OCI-LY1 (cell line): ENCODE data around the gene GLRA2.

Source experiments
- H2AFZ ChIP-seq: fragments of 200-600 bp; sonication (generic), shearing (Covaris generic); 2 replicates; pipeline ENCODE4 v1.6.0; 2014; ENCODE audit warnings: antibody characterized with exemption, mild to moderate bottlenecking, low read length
- H3F3A ChIP-seq: fragments of 200-600 bp; sonication (generic), shearing (Covaris generic); 2 replicates; pipeline ENCODE4 v1.6.0; 2014; ENCODE audit warnings: mild to moderate bottlenecking, antibody characterized with exemption, low read length, moderate library complexity; ENCODE audit not compliant: insufficient read depth
- H3K27ac ChIP-seq: fragments of 200-600 bp; sonication (generic); 2 replicates; pipeline ENCODE4 v1.5.1; 2014; ENCODE audit warnings: low read length, mixed run types, mild to moderate bottlenecking, low read depth; ENCODE audit not compliant: poor library complexity, severe bottlenecking
- H3K27me3 ChIP-seq: fragments of 200-600 bp; sonication (generic); 2 replicates; pipeline ENCODE4 v1.6.0; 2014; ENCODE audit warnings: antibody characterized with exemption, mild to moderate bottlenecking, low read length, moderate library complexity; ENCODE audit not compliant: insufficient read depth
- H3K36me3 ChIP-seq: fragments of 200-600 bp; sonication (generic); 2 replicates; pipeline ENCODE4 v1.6.1; 2014; ENCODE audit warnings: mild to moderate bottlenecking, antibody characterized with exemption, low read length, moderate library complexity, mixed read lengths; ENCODE audit not compliant: insufficient read depth
- H3K4me1 ChIP-seq: fragments of 200-600 bp; sonication (generic); 2 replicates; pipeline ENCODE4 v1.5.1; 2014; ENCODE audit warnings: mild to moderate bottlenecking, low read length, moderate library complexity; ENCODE audit not compliant: insufficient read depth, severe bottlenecking
- H3K4me2 ChIP-seq: fragments of 200-600 bp; sonication (generic), shearing (Covaris generic); 2 replicates; pipeline ENCODE4 v1.6.1; 2014; ENCODE audit warnings: low read length
- H3K4me3 ChIP-seq: fragments of 200-600 bp; sonication (generic); 2 replicates; pipeline ENCODE4 v1.5.1; 2014; ENCODE audit warnings: low read length, low read depth, mild to moderate bottlenecking, mixed read lengths; ENCODE audit not compliant: poor library complexity, severe bottlenecking
- H3K79me2 ChIP-seq: fragments of 200-600 bp; shearing (Covaris generic); 2 replicates; pipeline ENCODE4 v1.6.1; 2016; ENCODE audit warnings: mixed run types, low read length, mixed read lengths; ENCODE audit not compliant: insufficient read depth
- H3K9ac ChIP-seq: fragments of 200-600 bp; sonication (generic), shearing (Covaris generic); 2 replicates; pipeline ENCODE4 v1.6.1; 2014; ENCODE audit warnings: mild to moderate bottlenecking, low read length, mixed read lengths
- H3K9me2 ChIP-seq: fragments of 200-600 bp; sonication (generic), shearing (Covaris generic); 2 replicates; pipeline ENCODE4 v1.6.1; 2014; ENCODE audit warnings: low read depth, mild to moderate bottlenecking, low read length, mixed read lengths
- H3K9me3 ChIP-seq: fragments of 200-600 bp; shearing (Covaris generic); 2 replicates; pipeline ENCODE4 v1.6.1; 2014; ENCODE audit warnings: low read length, mixed read lengths
- H4K20me1 ChIP-seq: fragments of 200-600 bp; sonication (generic), shearing (Covaris generic); 2 replicates; pipeline ENCODE4 v1.6.0; 2016; ENCODE audit warnings: mild to moderate bottlenecking, low read length; ENCODE audit not compliant: insufficient read depth
- CTCF ChIP-seq: fragments of 200-600 bp; sonication (generic), shearing (Covaris generic); IDR thresholded peaks from 2 replicates; pipeline ENCODE4 v1.5.1; 2017; ENCODE audit warnings: mild to moderate bottlenecking, antibody characterized with exemption, low read length, moderate library complexity, mixed read lengths
- EZH2 ChIP-seq: fragments of 200-600 bp; sonication (generic), shearing (Covaris generic); IDR thresholded peaks from 2 replicates; pipeline ENCODE4 v1.8.0; 2017; ENCODE audit warnings: borderline replicate concordance, mixed run types, mild to moderate bottlenecking, antibody characterized with exemption, low read length, moderate library complexity, mixed read lengths

Gene GLRA2

DNA sequence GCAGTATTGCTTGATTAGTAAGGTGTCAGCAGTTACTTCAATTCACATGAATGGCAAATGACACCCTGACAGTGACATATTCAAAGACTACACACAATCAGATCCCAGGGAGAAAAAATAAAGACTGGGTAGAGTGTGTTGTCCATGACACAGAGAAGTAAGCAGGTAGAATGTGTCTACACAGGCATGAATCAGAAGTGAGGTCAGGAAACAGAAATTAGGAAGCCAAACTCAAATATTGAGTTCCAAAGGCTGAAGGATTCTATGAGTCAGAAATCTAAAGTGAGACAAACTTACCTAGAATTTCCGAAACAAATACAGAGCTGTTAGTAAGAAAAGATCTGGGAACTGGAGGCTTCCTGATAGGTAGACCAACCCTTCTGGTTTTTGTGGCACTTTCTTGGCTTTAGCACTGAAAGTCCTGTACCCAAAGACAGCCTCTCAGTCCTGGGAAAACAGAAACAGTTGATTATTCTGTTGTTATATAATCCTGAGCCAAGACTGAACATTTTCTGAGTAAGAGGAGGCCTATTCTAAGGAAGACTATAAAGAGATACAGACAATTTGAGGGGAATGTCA, 24.3 kb upstream of the GLRA2 start:
- H3K4me2 ChIP-seq, result no peak overlapping the region
- H3K9me3 ChIP-seq, result no peaks in the 10 kb centered on the region
- no peaks in the 10 kb centered on the region for H3K27me3 ChIP-seq
- H3K9ac ChIP-seq, result no peak overlapping the region
- no peak overlapping the region for H2AFZ ChIP-seq
- H3K36me3 ChIP-seq, result no peaks in the 10 kb centered on the region
- H3K4me3 ChIP-seq, result no peak overlapping the region
- no peaks in the 10 kb centered on the region for H3K79me2 ChIP-seq
- TF ChIP-seq CTCF (no peak), EZH2 (no peak)
- no peaks in the 10 kb centered on the region for H4K20me1 ChIP-seq
- no peak overlapping the region for H3K27ac ChIP-seq
- H3K9me2 ChIP-seq, result no peaks in the 10 kb centered on the region
- no peaks in the 10 kb centered on the region for H3K4me1 ChIP-seq
- no peaks in the 10 kb centered on the region for H3F3A ChIP-seq

DNA sequence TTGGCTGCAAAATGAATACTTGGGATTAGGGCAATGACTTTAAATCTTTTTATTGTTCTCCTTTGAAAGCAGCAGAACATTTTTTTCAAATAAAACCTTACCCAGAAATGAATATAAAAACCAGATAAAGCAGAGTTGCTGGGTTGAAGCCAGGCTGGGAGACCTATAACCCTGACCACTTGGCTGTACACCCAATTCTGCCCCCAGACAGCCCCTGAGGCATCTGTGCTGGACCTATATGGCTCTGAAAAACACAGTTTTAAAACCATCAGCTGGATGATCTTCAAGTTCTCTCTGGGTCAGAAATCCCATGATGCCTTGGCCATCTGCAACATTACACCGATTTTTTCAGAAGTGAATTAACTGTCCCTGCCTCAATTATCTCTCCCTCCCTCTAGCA, 23.7 kb upstream of the GLRA2 start:
- Histone ChIP-seq H3K27me3 (no peaks in the 10 kb centered on the region), H3K79me2 (no peaks in the 10 kb centered on the region), H3K4me1 (no peaks in the 10 kb centered on the region), H3K9me3 (no peaks in the 10 kb centered on the region), H3K36me3 (no peaks in the 10 kb centered on the region), H3K4me3 (no peak overlapping the region), H3F3A (no peaks in the 10 kb centered on the region), H3K9me2 (no peaks in the 10 kb centered on the region), H4K20me1 (no peaks in the 10 kb centered on the region), H3K27ac (no peak overlapping the region), H3K4me2 (no peak overlapping the region), H3K9ac (no peak overlapping the region), H2AFZ (no peak overlapping the region)
- TF ChIP-seq EZH2, result no peak
- TF ChIP-seq CTCF, result no peak

GRCh38 chrX:14506866-14507265, 22.5 kb upstream of the GLRA2 start:
- no peaks in the 10 kb centered on the region for H3K79me2 ChIP-seq

More at GRCh38 chrX:14506866-14507265, 22.5 kb upstream of the GLRA2 start:
- H3K9me3 ChIP-seq, result no peaks in the 10 kb centered on the region
- no peak overlapping the region for H2AFZ ChIP-seq
- H3K4me3 ChIP-seq, result no peak overlapping the region
- no peaks in the 10 kb centered on the region for H3K9me2 ChIP-seq
- H3F3A ChIP-seq, result no peaks in the 10 kb centered on the region
- no peak overlapping the region for H3K9ac ChIP-seq
- no peaks in the 10 kb centered on the region for H3K27me3 ChIP-seq
- no peak for TF ChIP-seq EZH2
- no peak for TF ChIP-seq CTCF
- H3K4me2 ChIP-seq, result no peak overlapping the region
- no peaks in the 10 kb centered on the region for H3K4me1 ChIP-seq
- H3K27ac ChIP-seq, result no peak overlapping the region
- no peaks in the 10 kb centered on the region for H3K36me3 ChIP-seq
- H4K20me1 ChIP-seq, result no peaks in the 10 kb centered on the region
